A172 (cell line): ENCODE results near the gene KCNK7. TPM values are rescaled to one million over a fixed set of nuclear protein-coding genes. Genes with fewer than 3 reads are reported as not detected.

Experiments used
- DNase-seq: peaks from one replicate; pipeline ENCODE4 v3.0.0-alpha.2; 2015; ENCODE audit warnings: low spot score
- total RNA-seq: library from RNA; depleted of rRNA; stranded (reverse); fragments of >200 nt; shearing (Covaris generic); gene quantifications from 2 replicates; pipeline ENCODE4 v1.2.3, GENCODE V29; 2014

KCNK7 gene
- total RNA-seq, 1 experiment from 2014 or later, result not detected

DNA sequence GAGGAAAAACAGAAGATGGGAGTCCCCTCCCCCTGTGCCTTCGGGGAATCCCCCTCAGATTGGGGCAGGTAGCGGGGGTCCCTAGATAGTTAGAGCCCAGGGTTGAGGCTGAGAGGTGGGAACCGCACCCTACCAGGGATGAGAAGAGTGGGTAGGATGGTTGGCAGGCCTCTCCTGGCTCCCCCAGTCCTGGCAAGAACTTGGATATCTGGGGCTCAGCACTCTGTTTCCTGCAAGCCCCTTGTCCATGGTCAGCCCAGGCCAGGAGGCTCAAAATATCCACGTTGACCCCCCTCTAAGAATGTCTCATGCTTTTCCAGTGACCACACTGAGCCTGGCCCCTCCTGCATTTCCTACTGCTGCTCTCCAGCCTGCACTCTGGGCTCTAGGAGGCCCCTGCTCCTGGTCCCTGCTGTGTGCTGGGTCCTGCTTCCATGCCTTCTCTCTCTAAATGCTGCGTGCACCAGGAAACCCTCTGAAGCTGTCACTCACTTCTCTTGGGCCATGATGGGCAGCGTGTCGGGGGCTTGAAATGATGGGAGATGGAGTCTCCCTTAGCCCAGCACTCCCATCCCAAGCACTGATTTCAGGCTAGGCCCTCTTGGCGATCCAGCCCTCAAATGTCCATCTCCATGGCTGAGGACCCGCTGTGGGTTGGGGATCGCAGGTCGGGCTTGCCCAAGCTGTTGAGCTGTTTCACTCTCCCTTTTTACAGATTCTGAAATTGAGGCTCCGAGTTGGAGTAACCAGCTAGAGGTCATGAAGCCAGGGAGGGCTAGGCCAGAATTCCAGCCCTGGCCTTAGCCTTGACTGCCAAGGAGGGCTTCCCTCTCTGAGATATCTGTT, 16.4 kb upstream of the KCNK7 start:
- no peak for DNase-seq

DNA sequence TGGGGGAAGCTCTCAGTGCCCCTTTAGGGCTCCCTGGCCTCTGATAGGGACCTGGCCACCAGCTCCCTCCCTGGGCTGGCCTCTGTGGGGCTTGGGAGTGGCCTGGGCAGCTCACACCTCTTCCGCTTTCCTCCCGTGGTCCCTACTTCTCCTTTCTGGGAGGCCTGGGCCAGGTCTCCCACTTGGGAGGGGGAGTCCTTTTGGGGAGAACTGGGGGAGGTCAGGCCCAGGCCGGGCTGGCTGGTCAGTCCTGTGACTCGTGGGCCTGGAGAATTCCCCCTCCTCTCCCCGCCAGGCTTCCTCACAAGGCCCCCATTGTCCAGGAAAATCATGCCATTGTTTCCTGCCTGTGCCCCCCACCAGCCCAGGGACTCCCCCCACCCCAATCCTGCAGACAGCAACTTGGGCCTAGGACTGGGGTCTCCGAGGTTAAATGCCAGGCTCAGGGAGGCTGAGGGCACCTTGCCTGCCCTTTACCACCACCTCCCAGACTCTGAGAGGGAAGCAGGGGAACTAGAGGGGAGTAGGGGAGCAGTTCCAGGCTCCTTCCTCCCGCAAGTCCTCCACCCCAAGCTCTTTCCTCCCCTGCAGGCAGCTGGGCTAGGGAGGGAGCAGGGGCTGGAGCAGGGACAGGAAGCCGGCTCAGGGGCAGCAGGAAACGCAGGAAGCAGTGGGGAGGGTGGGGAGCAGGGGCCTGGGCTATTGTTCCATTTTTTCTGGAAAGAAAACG, 15.6 kb upstream of the KCNK7 start:
- no peak for DNase-seq

DNA sequence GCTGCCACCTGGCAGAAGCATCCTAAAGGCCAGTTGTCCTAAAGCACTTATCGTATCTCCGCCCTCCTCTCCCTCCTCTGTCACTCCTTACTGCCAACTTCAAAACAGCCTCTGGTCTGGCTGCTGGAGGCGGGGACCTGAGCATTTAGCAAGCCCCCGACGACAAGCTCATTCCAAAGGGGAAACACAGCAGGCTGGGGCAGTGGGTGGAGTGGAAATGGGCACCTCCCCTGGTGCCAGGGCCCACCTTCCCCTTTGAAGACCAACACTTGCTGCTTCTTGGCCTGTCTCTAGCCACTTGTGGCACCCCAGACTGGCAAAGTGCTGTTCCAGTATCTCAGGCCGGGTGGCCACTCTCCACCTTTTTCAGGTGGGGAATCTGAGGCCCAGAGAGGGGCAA, 14.8 kb upstream of the KCNK7 start:
- no peak for DNase-seq

DNA sequence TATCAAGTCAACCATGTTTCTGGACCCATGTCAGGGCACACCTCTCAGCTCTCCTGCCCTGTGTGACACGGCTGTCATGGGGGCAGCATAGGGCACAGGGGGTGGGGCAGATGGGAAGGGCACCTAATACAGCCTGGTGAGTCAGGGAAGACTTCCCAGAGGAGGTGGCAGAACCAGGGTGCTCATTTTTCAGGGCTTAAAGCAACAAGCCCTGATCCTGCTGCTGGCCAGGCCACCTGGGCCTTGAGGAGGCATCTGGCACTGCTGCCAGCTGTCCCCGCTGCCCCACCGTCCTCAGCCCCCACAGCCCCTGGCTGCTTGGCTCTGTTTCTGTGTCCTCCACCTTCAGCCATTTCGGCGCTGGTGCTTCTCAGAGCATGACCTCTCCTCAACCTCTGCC, 14.1 kb upstream of the KCNK7 start:
- DNase-seq, result no peak

DNA sequence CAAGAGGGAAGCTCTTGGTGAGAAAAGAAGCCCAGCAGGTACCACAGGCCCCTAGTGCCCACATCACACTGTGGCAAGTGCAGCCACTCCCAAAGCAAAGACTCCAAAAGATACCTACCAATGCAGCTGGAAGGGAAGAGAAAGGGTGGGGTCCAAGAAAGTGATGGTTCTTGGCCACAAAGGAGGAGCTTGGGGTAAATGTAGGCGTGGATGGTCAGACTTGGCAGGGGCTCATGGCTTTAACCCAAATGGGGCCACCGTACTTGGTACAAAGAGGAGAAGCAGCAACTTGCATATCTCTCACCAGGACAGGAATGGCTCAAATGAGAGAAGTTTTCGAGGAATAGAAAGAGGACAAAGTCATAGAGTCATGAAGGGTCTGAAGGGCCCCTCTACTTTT, 13.6 kb upstream of the KCNK7 start:
- DNase-seq, result no peak

DNA sequence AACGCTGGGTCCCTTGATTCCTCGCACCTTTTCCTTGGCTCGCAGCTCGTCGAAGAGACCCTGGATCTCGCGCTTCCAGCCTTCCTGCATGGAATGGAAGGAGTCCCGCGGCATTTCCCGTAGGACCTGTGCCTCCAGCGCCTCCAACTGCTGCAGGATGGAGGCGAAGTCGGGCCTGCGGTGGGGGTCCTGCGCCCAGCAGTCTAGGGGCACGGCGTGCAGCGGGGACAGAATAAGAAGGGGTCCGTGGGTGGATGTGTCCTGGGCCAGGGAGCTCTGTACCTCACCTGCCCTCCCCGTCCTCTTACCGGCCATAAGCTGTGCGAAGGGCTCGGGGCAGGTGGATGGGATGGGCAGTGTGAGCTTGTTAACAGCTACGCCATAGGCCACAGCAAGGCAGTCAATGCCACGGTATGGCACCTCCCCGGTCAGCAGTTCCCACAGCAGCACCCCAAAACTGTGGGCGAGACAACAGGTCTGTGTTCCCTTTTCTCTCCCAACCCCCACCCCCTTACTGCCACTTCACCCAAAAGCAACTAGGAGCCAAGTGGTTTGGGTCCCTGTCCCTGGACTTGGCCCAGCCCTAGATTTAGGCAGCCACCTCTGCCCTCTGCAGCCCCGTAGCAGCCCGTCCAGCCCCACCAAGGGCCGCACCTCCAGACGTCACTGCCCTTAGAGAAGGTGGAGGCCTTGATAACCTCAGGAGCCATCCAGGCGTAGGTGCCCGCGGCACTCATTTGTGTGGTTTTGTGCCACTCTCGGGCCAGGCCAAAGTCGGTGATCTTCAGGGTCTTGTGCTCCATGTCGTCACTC, 12.2 kb upstream of the KCNK7 start:
- DNase-seq, result no peak

DNA sequence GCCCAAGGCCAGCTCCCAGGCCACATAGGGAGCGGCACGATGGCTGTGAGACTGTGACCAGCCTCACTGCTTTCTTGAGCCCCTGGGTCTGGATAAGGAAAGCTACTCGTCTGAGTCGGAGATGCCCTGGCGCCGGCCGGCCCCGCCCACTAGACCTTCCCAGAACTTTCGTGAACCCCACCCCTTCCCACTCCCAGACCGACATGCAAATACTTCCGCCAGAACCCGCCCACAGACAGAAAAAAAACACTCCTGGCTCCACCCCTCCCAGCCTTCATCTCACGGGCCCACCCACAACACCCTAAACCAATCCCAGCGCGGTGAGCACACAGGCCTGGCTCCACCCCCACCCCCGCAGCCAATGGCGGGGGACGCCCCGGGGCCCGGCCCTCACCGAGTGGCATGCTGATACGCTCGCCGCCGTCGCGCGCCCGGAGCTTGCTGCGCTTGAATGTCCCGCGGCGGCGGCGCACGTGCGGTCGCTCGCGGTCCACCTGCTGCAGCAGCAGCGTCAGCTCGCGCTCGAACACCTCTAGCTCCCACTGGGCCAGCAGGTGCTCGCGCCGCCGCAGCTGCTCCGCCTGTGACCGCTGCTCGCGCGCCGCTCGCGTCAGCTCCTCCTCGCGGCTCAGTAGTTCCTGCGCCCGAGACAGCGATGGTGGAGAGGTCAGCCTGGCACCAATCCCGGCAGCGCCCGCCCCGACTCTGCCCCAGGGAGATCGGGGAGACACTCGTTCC, 11.4 kb upstream of the KCNK7 start:
- DNase-seq, result no peak

DNA sequence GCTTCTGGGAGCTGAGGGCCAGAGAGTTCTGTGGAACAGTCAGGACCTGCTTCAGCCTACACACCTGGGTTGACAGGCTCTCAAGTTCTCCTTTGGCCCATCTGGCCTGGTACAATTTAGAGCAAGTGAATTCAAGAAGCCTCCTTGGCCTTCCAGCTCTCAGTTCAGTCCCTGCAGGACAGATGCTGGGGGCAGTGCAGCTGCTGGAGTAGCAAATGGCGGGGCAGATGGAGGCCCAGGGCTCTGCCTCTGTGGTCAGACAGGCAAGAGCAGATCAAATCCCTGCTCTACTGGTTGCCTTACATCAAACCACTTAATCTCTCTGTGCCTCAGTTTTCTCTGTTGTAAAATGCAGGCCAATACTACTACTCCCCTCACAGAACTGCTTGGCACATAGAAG, 8.7 kb upstream of the KCNK7 start:
- DNase-seq, result no peak

DNA sequence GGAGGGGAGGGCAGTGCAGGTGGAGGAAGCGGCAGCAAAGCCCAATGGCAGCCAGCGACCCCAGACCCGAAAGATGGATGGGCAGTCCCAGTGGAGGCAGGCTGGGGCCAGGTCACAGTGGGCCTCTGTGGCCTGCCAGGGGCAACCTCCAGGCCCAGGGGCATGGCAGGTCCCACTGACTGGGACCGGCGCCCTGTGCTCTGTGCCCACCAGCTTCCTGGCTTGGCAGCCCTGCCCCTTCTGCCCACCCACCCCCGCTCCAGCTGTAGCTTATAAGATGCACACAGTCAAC, 4.3 kb upstream of the KCNK7 start:
- DNase-seq, result no peak

DNA sequence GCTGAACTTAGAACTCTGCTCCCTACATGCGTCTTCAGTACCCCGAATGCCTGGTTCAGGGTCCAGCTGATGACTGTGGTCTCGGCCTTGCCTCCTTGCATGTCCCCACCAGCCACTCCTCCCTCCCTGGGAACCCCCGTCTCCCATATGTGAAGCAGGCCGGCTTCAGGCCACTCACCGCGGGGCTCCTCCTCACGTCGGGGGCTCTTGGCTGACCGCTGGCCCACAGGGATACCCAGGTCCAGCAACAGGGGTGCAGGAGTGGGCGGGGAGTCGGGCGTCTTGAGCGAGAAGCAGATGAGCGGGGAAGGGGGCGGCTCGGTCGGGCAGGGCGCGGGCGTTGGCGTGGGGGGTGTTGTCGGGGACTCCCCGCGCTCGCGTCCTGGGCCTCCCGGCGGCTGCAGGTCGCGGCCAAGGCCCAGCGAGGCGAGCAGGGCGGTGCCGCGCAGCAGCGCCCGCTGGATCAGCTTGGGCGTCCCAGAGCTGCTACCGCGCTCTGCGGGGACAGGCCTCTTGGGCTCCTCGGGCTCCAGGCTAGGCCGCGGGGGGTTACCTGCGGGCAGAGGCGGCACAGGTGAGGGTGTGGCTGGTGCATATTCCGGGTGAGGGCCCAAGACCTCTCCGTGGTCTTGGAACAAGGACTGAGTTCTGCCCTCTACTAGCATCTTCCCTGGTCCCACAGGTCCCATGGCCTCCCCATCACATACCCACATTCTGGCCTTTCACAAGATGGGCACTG, 3.8 kb upstream of the KCNK7 start:
- no peak for DNase-seq

DNA sequence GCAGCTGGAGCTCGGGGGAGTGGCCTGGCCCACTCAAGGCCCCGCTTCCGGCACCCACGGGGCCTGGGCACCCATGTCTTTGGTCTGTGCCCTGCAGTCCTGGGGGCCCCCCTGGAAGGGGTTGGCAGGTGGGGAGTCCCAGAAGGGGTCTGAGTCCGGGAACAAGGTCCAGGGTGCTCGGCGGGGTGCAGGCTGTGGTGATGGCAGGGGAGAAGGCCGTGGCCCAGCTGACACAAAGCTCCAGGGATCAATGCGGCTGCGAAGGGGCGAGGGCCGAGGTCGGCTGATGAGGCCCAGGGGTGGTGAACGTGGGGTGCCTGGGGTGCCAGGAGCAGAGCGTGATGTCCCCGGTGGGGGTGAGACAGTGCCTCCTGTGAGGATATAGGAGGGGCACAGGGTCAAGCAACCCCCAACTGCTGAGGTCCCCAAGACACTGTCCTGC, 2.7 kb upstream of the KCNK7 start:
- no peak for DNase-seq

DNA sequence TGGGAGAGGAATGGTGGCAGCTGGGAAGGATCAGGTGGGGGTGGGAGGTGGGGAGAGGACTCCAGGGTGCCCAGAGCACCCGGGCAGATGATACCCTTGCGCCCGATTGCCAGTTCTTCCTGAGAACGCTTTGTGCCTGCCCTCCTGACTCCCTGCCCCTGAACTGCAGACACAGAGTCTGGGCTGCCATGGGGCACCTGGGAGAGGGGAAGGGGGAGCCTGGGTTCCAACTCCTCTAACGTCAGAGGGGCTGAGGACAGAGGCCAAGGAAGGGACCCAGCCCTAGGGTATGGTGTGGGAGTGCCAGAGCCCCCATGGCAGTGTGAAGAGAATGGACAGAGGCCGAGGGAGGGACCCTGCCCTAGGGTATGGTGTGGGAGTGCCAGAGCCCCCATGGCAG, 920 bp upstream of the KCNK7 start:
- DNase-seq, result no peak

DNA sequence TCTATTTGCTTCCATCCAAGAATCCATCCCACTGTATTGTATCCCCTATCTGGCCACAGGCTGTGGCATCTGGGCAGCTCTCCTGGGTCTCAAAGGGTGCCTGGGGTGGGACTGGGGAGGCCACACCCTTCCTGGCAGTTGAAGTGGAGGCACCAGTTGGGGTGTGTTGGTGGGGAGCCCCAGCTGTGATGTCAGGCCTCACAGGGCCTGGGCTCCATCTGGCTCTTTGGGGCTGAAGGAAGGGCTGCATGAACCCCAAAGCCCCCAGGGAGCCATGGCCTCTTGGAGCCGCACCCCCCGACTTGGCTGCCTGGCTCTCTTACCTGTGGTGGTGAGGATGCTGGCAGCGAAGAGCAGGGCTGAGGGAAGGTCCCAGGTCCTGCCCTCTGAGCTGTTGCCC, 469 bp downstream of the KCNK7 start:
- no peak for DNase-seq

DNA sequence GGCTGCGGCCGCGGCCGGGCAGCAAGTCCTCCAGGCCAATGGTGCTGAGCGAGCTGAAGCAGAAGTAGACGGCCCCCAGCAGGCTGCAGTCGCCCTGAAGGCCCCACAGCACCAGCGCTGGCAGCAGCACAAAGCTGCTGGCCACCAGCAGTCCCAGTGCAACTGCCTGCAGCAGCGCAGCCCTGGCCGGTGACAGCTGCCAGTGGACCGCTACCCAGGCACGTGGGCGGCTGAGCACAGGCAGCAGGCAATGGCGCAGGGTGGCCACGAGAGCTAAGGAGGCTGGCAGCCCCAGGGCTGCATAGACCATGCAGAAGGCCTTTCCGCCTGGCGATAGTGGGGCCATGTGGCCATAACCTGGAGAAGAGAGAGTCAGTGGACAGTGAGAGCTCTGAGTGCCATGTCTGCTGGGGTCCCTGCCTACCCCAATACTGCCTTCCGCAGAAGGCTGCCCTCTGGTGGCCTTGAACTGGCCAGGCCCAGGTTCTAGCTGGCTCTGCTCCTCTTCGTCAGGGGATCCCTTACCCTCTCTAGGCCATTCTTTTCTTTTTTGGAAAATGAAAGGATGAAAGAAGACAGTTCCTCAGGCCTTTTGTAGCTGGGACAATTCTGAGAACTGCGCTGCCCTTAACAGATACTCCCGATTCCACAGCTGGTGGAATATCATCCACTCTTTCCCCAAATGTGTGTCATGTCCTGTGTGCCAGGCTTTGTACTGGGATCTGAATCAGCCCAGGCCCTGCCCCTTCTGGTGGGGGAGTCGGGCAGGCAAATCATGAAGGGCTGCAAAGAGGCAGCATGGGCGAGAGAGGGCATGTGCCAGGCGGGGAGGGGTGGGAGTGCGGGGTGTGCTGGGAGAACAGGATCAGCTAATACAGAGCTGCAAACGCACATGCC, 1.8 kb downstream of the KCNK7 start:
- no peak for DNase-seq

DNA sequence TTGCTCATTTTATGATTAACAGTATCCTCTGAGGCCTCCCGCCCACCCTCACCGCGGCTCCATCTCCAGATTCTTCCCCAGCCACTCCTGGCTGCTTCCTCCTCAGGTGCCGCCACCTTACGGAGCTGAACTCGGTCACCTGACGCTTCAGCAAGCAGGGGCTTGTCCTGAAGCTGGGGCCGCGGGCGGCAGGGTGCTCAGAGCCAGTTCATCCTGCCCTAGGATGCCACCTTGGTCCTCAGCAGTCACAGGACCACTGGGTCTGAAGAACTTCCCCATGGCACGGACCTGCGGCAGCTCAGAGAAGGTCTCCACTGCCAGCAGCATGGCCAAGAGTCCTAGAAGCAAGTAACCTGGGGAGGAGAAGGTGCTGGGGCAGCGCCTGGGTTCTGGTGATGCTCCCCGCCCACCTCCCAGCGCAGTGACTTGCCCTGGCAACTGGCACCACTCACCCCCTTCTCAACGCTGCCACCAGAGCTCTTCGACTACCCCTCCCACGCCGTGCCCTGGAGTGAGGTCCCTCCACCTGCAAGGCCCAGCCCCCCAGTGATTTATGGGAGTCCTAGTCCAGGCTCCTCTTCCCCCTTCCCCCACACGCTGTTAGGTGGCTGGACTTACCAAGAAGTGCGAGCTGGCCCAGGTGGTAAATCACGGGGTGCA, 2.6 kb downstream of the KCNK7 start:
- no peak for DNase-seq

DNA sequence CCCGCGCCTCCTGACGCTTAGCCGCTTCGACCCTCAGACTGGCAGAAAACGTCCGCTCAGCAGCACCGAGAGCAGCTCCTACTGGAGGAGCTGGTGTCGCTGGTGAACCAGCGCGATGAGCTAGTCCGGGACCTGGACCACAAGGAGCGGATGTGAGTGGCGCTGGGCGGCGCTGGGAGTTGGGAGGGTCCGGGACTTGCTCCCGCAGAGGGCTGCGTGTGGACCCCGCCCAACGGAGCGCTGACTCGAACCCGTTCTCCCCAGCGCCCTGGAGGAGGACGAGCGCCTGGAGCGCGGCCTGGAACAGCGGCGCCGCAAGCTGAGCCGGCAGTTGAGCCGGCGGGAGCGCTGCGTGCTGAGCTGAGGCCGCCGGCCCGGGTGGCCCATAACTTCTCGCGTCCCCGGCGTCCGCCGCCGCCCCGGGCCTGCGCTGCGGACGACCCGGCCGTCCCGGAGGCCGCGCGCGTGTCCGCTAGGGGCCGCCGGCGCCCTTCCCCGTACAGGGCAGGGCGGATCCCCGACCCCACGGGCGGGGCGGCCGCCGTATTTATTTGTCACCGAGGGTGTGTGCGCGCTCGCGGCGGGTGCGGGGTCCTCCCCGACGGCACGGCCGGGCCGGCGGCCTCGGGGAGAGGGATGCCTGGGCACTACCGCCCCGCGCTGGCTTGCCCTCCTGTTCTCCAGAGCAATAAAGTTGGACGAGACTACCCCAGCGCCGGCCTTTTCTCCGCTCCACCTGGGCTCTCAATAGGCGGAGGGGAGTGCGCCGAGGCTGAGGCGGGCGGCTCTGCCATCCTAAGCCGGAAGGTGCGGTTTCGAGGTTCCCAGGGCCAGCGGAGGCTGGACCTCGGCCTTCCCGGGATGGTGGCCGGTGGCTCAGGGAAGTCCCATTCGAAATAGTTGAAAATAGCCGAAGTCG, 3.4 kb downstream of the KCNK7 start:
- DNase-seq, result no peak

DNA sequence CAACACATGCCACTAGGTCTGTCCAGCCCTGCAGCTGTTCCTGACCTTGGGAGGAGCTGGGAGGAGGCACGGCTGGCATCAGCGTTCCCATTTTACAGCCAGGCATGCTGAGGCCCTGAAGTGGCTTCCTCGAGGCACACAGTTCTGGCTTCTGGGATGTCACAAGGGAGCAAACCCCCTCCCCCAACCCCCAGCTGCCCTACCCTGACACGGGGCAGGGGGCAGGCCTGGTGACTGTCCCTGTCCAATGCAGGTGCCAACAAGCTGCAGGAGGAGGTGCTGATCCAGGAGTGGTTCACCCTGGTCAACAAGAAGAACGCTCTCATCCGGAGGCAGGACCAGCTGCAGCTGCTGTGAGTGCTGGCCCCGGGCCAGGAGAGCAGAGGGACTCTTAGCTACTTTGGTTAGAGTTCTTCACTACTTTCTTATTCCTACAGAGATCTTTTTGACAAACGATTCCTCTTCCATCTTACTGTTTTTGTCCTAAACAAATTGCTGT, 5.3 kb downstream of the KCNK7 start:
- DNase-seq, result no peak
